ENCODE results near the gene LTB.

- no peak for TF ChIP-seq ZNF274 (IDR thresholded peaks at IDR 0.05; ENCODE audit: low read depth, low read length)
- TF ChIP-seq YY1 (IDR thresholded peaks at IDR 0.05; ENCODE audit: insufficient read depth, insufficient read length) = no peak
- TF ChIP-seq SUZ12 (IDR thresholded peaks at IDR 0.05; ENCODE audit: extremely low read depth, insufficient read depth, insufficient read length) = no peak
Observed at GRCh38 chr6:31607317-31607716, 25.1 kb upstream of the LTB start.
